GM21825 (cell line): ENCODE data around the gene RAB11FIP4.

Experiments
- ATAC-seq: cut with Tn5 transposase; IDR thresholded peaks from one replicate; pipeline ENCODE4 v1.9.1; 2021; ENCODE audit warnings: mild to moderate bottlenecking, moderate library complexity; ENCODE audit not compliant: unreplicated experiment

The RAB11FIP4 gene

DNA sequence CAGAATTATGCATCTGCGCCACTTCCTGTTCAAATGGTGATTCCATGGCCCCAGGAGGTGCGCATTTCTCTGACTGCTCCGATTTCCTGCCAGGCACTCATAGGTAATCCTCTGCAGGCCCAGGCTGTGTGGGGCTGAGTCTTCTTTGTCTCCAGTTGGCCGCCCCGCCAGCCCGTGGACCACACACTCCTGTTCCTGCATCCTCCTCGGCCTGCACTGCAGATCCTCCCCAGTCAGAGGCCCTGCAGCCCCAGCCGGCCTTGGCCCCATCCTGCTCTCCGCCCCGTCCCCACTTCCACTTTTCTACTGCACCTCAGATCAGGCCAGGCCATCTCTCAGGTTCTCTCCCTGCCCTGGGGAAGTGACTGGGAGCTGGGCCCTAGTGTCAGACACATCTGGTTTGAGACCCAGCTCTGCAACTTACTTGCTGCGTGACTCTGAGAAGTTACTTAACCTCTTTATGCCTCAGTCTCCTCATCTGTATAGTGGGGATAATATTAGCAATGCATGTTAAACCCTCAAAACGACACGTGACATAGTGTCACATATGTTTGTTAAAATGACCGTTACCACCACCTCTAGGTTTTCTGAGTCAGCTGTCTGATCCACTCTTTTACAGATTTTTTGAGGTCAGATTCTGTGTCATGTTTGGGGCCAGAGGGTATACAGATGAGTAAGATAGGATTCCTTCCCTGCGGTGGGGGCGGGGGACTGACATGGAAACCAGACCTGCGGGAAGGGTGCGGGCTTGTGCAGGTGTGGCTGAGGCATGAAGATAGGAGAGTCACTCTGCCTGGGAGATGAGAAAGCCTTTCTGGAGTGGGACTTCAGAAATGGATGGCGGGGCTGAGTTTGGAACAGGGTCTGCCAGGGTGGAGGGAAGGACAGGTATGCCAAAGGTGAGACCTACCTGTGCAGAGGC is 12.8 kb downstream of the RAB11FIP4 start:
- no peak for ATAC-seq

DNA sequence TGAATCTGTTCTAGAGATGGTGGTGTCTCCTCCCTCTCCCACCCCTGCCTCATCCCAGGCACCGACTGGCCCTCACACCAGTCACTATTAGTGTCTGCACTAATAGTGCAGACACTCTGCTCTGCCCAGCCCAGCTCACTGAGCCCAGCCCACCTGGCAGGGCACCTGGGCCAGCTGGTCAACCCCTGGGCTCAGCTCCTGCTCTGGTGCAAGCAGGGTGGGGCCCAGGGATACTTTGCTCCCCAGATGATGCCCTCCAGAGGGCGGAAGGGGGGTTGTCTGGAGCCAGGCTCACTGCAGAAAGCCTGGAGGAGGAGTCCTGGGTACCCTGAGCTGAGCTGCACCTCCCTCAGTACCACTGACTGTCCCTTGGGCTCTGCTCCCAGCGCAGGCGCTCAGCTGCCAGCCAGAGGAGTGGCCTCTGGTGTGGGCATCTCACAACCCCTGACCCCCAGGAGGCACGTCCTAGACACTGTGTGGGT is 14.5 kb downstream of the RAB11FIP4 start:
- ATAC-seq, result no peak

DNA sequence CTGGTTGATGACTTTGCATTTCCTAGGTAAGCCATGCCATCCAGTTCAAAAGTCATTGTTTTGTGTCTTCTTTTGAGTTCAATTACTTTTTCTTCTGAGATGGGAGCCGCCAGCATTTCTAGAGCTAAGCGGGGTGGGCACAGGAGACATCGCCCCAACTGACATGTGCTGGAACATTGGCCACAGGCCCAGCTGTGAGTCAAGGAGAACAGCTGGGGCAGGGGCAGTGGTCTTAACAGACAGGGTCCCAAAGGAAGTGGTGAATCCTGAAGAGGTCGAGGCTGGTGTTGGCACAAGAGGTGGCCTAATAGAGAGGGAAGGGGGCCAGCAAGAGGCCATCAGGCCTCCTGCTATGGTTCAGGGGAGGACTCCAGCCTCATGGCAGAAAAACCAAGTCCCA is 17.1 kb downstream of the RAB11FIP4 start:
- ATAC-seq, result no peak

DNA sequence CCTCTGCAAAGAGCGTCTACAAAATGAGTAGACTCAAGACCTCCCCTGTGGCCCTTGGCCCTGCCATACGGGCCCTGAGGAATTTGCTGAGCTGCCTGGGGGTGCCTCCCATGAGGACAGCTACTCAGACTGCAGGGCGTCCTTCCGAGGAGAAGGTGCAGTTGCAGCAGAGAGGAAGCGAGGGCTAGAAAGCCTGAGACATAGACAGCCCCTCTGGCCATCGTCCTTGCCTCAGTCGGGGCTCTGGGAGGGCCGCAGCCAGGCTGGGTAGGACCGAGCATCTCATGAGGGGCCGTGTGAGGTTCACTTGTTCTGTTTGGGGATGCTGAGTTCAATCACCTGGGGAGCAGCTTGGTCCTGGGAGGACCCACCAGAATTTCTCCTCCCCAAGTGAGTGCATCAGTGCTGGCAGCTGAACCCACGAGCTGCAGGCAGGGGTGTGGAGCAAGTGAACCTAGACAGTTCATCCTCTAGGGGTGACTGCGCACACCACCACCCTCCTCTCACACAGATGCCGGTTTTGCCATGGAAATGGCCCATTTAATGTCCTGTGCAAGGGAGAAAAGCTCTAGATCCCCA is 20.3 kb downstream of the RAB11FIP4 start:
- no peak for ATAC-seq

DNA sequence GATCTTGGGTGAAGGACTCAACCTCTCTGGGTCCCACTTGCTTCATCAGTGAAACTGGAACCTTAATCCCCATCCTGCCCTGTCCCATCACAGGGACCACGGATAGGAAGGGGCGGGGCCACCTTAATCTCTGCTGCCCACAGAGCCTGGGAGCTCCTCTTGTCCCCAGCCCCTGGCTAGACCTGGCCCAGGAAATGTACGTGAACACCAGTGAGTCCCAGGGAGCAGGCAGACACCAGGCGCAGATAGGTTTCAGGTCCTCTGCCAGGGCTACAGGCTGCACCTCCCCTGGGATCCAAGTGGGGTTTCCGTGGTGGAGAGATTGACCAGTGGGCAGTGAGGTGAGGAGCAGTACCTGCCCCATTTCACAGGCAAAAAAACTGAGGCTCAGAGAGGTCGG is 21.0 kb downstream of the RAB11FIP4 start:
- no peak for ATAC-seq

DNA sequence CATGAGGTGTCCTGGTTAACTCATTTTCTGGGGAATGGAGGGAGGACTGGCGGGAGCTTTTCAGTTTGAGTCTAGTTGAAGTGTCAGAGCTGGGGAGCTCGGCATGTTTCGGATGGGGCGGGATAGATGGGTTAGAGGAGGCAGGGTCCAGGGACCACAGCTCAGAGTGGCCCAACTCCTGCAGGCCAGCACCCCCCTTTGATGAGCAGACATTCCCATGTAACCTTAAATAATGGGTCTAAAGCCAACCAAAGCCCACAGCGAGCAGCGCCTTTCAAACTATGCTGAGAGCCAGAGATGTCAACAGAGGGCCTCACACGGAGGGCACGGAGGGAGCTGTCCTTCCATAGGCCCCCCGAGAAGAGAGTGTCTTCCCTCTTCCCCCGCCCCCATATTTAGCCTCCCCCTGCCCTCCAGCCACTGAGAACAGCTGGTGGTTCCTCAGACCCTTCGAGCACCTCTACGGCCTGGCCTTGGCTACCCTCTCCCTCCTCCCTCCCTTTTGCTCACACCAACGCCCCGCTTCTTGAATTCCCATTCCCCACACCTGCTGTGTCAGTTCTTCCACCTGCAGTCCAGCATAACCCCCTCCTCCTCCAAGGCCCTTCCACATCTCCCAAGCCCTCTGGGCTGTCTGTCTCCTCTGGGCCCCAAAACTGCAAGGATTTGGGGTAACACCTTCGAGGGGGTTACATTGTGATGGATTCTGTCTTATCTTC is 21.8 kb downstream of the RAB11FIP4 start:
- ATAC-seq, result no peak

DNA sequence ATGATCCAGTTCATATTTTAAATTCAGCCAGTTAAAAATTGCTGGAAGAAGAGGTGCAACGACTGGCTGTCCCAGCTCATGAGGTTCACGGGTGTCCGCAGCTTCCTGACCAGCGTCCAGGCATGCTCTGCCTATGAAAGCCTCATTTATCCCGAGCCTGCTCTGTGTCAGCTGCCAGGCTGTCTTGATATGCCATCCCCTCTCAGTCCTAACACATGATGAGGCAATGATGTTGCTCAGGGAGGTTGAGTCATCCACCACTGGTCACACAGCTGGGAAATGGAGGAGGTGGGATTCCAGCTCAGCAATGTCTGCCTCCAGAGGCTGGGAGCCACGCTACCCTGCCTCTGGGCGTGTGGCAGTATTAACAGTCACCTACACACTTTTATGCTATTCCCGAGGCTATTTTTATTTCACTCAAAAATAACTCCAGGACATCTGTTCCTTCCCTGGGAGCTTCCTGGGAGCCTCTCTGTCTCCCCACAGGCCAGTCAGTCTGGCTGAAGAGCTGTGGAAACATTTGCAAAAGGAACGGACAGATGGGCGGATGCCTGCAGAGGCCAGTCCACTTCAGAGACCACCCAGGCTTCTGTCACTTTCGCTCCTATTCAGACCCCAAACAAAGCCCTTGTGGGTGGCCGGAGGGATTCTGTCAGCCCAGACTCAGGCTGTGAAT is 22.5 kb downstream of the RAB11FIP4 start:
- no peak for ATAC-seq

DNA sequence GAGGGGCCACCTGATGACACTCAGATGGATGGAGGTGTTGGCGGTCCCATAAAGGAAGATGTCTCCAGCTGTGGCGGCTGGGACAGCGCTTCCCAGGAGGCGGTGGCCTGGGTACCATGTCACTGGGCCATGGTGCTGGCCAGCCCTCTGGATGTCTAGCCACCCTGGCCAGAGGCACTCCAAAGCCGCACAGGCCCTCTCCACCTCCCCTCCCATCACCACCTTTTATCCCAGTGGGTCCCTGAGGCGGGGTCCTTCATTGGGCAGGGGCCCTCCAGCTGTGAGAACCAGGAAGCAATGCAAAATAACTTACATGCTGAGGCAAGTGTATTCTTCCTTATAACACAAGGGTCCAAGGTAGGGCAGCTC is 23.1 kb downstream of the RAB11FIP4 start:
- no peak for ATAC-seq

DNA sequence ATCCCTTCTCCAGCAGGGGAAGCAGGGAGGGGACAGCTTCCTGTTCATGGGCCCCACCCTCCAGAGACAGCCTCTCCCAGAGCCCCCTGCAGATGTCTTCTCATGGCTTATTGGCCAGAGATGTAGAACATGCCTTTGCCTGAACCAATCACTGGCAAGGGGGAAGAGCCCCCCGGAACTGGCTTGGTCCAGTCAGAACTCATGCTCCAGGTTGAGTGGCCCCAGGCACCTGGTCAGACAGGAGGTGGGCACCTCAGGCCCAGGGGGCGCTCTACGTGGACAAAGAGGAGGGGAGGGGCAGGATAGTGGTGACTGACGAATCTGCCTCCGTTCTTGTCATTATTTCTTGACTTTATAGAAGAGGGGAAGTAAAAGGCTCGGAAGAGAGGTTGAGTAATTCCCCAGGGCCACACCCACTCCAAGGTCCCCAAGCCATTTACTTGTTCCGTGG is 23.6 kb downstream of the RAB11FIP4 start:
- ATAC-seq, result no peak

DNA sequence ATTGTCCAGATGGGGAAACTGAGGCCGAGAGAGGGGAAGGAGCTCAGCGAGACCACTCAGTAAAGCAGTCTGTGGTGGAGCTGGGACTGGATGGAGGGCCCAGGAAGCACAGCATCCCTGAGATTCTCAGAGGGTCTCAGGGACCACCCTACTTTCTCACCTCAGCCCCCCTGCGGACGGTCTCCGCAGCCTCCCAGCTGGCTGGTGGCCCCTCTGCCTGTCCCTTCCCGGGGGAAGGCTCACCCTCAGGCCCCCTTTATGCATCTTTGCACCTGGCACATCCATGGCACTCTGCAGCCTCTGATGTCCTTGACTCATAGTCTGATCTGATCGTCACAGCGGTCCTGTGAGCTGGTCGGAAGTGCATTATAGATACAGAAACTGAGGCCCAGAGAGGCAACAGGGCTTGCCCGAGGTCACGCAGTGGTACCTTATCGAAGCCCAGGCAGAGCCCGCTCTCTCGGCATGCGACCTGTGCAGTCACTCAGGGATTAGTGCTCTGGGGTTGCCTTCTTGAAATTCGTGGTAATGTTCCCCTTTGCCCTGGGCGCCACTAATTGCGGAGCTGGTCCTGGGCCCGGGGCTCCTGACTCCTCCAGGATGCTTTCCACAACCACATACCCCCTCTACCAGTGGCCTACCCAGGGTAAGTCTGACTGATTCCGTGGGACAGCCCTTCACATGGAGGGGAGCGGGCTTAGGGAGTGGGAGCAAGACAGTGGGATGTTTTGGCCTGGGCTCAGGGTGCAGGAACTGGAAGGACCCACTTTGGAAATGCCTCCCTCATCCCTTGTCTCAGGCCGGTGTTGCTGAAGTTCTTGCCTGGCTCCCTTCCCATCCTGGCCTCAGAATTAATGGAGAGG is 24.4 kb downstream of the RAB11FIP4 start:
- ATAC-seq, result no peak

DNA sequence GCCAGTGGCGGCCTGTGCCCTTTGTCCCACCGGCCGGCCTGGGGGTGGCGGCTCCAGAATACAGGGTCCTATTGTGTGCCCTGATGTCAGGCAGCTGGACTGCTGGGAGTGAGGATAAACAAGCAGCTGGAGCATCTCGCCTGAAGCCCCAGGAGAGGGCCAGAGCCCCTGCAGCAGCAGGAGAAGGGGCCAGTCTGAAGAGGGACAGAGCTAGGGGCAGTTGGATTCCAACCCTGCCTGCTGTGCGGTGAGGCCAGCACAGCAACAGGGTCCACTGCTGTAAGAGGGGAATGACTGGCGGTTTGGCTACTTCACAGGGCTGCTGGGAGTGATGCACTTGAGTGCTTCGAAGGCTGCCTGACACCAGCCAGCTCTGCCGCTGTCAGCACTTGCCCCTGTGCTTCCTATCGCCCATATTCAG is 25.0 kb downstream of the RAB11FIP4 start:
- ATAC-seq, result no peak

DNA sequence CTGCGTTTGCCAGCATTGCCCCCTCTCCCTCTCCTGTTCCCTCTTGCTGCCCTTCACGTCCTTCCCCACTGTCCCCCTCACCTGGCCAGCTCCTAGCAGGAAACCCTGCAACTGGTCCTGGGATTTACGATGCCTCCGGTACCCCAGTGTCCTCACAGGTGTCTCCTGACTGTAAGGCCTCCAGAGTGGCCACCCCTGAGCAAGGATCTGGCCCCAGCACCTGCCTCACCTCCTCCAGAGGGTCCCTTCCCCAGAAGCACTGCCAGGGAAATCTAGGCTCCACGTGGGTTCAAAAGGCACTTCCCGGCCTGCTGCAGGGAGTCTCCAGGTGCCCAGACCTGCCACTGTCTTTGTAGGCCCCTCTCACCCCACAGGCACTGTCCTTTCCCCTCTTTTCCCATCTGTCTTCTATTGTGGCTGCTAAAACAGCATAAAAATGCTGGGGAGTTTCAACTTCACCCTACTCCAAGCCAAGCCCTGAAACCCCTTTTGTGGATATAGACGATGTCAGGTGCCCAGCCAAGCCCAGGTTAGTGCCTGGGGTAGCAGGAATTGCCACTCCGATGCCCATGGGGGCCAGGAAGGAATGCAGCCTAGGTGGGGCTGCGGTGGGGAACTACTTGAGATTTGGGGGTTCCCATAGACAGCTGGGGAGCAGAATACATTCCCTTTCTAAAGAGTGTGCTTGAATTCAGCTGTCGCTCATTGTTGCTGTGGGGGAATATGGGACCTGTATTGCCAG is 25.7 kb downstream of the RAB11FIP4 start:
- ATAC-seq, result no peak

DNA sequence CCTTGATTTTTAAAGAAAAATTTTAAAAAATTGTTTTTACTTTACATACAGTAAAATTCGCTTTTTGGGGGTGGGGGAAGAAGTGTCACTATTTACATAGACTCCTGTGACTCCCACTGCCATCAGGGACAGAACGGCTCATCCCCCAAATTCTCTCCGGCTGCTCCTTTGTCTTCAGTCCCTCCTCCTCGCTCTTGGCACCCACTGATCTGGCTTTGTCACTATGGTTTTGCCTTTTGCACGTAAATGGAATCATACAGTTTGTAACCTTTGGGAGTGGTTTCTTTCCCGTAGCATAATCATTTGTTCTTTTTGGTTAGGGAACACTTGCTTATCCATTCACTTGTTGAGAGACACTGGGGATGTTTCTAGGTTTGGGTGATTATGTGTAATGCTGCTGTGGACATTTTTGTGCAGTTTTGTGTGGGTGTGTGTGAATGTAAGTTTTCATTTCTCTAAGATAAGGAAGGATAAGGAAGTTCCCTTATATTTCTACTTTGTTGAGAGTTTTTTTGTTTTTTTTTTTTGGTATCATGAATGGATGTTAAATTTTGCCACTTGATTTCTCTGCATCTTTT is 27.4 kb downstream of the RAB11FIP4 start:
- no peak for ATAC-seq

DNA sequence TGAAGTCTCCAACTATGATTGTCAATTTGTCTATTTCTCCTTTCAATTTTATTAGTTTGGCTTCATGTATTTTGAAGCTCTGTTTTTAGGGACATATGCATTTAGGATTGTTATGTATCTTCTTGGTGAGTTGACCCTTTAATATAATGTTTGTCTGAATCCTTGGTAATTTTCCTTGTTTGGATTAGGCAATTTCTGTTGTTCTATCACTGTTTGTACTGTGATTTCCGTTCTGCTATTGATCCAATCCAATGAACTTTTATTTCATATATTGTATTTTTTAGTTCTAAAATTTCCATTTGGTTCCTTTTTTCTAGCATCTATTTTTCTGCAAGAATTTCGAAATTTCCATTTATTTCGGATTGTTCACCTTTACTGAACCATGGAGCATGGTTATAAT is 31.0 kb downstream of the RAB11FIP4 start:
- ATAC-seq, result no peak

DNA sequence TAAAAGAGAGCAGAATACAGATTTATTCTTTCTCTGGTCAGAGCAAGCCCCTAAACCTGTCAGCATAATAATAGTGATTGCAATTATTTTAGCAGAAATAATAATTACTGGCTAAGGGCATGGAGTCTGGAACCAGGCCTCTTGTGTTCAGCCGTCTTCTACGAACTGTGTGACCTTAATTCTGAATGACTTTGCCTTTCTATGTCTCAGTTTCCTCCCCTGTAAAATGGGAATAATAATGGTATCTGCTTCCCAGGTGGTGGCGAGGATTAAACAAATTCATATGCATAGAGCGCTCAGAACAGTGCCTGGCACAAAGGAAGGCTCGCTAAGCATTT is 33.4 kb downstream of the RAB11FIP4 start:
- no peak for ATAC-seq

DNA sequence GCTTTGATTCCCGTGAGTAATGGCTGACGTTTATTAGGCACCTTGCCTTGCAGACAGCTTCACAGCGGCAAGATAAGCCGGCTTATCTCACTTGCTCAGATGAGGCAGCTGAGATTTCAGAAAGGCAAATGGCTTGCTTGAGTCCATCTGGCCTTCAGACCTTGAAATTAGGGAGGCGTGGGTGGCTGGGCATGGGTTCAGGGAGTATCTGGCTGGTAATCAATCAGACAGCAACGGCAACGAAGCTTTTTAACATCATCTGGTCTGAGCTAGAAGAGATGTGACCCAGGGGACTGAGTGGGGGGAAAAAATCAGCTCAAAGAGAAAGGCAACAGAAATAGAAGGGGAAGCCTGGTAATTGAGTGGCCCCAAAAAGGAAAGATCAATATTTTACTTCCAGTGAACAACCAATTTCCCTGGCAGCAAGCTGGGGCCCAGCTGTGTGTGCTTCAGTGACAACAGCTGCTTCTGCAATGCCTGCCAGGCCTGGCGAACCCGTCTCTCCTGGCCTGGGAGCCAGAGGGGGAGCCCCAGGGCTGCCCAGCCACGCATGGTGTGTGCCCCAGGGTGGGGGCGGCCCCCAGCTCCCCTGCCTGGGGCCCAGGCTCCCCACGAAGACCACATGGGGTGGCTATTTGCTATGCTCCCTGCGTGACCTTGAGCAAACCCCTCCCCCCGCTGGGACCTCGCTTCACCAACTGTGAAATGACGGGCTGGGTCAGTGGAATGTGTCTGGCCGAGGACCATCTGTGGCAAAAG is 34.0 kb downstream of the RAB11FIP4 start:
- no peak for ATAC-seq

DNA sequence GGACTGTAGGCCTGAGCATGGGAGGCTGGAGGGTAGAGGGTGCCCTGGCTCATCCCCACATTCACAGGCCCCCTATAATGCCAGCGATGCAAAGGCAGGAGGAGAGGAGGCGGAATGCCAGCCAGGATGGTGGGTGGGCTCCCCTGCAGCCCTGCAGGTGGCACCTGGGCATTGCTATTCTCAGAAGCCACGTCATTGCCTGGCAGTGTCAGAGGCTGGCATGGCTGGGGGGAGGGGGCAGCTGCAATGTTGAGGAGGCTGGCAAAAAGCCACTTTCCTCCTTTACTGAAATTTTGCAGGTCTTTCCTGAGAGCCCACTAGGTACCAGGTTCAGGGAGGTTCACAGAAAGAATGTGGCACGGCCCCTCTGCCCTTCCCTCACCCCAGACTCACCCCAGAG is 36.2 kb downstream of the RAB11FIP4 start:
- ATAC-seq, result no peak

DNA sequence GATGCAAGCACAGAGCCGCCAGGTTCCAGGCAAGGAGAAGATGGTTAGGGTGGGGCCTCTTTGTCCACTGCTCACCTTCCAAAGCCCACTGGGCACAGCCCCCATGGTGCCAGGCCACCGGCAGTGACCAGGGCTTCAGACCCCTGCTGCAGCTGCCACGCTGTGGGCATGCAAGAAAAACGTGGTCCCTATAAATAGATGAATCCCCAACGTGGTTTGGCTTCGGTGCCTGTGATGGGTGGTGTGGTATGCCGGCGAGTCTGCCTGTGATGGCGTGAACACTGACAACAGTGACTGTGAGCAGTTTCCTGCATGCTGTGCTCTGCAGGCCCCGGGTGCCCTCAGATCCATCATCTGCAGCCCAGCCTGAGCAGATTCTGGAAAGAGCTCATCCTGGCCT is 36.6 kb downstream of the RAB11FIP4 start:
- ATAC-seq, result no peak

DNA sequence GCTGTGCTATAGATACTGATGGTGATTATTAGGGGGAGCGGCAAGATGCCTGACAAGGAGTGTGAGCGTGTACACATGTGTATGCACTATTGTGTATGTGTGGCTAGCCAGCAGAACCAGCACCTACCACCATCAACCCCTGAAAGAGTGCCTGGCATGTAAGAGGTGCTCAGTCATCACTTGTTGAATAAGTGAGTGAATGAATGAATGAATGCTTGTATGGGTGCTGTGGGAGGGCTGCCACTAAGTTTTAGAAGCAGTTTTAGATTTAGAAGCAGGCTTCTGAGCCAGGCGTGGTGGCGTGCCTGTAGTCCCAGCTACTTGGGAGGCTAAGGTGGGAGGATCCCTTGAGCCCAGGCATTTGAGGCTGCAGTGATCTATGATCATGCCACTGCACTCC is 37.0 kb downstream of the RAB11FIP4 start:
- no peak for ATAC-seq
